CD1c-positive myeloid dendritic cell (primary cell): ENCODE data around the gene GABBR2.
A peak's percentile ranks its signal among the peaks of the same experiment; 100 is the strongest.

Source experiments
- DNase-seq: peaks from one replicate; pipeline ENCODE4 v3.0.0-alpha.2; 2016; ENCODE audit errors: extremely low spot score

GABBR2 gene

DNA sequence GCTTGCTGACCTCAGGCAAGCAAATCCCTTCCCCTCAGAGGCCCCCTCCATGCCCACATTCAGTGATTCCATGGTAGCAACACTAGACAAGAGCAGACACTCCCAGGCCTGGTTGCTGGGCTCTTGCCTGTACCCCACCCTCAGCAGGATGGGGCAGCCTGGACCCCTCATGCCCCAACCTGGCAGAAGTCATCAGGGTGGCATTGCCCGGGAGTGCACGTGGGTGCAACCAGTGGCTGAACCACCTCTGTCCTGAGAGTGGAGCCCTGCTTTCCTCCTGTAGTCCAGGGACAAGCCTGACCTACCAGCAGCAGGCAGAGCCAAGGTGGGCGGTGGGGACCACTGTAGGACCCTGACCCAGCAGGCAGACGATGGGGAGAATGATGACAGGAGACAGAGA lies 387.5 kb downstream of the GABBR2 start:
- no peak for DNase-seq

DNA sequence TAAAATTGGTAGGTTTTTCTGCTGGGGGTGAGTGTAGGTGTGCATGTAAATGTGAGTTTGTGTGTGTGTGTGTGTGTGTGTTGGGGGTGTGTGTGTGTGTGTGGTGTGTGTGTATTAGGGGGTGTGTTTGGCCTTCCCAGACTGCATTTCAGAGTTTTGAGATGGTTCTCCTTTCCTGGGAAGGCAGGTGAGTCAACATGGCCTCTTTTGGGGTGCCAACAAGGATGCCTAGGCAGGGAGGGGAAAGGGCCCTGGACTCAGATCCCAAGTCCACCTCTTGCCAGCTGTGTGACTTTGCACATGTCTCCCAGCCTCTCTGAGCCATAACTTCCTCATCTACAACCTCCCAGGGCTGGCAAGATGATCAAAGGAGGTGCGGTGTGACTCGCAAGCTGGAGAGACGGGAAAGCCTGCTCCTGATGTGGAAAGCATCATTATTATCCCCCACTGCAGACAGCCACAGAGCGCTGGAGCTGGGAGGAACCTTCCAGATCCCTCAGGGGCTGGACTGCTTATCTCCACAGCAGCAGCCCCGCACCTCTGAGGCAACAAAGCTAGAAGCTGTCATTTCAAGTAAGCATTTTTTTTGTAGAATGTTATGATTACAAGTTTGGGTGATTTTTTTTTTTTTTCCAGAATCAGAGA lies 389.8 kb downstream of the GABBR2 start:
- DNase-seq: no peak

DNA sequence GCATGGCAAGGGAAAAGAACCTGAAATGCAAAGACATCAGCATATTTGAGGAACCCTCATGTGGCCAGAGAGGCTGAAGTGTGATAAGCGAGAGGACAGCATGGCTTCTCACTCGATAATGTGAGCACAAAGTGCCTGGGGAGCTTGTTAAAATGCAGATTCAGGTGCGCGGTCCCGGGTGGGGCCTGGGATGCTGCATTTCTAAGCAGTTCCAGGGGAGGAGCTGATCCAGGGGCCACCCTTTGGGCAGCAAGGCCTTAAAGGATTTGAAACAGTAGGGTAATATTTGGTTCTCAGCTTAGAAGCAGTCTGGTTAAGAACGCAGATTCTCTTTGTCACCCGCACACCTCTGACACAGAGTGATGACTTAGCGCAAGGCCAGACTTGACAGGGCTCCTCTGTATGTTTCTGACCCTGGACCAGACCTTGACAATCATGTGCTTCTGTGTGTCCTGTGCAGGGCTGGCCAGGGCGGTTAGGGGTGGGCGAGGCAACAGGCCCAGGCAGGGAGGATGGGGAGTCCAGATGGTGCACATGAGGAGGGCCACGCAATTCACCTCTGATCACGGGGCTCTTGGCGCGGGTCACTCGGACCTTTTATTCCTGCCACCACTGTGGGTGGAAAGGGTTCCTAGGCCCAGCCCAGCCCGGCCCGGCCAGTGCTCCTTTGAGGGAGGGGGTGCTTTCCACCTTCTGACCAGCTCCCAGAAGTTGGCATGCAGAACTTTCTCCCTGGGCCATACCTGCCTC lies 390.5 kb downstream of the GABBR2 start:
- DNase-seq: no peak

DNA sequence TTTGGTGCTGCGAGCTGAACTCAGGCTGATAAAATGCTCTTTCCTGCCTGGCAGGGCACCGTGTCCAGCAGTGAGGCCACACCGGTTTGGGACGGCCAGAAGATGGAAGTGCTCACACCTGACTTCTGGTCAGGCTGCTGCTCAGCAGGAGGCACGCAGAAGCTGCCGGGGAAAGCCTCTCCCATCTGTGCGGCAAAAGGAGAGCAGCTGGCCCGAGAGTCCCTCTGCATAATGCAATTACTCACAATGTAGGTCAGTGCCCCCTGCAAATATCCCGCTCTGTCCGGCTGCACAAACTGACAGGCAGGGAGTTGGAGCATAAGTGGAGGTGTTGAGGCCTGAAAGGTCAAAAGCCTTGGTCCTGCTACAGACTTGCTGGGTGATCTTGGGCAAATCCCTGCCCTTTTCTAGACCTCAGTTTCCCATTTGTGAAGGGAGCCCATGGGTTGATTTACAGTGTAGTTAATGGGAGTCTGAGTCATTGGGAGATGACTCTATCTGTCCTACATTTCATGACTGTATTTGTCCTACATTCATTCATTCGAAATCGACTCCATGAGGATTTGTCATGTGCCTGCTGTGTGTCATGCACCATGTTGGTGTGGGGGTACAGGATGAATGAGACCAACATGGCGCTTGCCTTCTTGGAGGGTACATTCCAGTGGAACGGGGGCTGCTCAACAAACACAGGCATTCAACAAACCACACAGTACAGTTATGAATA lies 391.4 kb downstream of the GABBR2 start:
- no peak for DNase-seq

DNA sequence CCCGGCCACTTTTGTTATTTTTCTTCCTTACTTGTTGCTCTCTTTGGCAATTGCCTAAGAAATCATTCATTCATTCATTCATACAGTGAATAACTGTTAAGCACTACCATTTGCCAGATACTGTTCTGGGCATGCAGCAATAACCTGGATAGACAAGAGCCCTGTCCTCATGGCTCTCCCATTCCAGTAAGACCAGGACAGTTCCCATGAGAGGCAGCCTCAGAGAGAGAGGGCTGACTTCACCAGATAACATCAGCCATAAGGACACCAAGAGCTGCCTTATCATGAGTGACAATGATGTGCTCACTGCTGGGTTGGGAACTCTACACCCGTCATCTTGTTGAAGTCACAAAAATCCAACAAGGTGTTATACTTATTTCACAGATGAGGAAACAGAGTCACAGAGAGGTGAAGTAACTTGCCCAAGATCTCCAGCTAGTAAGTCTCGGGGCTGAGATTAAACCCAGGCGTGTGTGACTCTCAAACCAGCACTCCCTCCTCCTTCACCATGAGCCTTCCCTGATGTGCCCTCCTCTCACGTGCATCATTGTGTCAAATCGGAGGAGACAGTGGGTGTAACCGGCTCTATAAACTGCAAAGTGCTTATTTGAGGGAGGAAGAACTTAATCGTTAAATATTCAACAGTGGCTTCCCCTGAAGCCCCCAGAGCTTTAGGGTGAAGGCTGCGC lies 392.1 kb downstream of the GABBR2 start:
- no peak for DNase-seq

DNA sequence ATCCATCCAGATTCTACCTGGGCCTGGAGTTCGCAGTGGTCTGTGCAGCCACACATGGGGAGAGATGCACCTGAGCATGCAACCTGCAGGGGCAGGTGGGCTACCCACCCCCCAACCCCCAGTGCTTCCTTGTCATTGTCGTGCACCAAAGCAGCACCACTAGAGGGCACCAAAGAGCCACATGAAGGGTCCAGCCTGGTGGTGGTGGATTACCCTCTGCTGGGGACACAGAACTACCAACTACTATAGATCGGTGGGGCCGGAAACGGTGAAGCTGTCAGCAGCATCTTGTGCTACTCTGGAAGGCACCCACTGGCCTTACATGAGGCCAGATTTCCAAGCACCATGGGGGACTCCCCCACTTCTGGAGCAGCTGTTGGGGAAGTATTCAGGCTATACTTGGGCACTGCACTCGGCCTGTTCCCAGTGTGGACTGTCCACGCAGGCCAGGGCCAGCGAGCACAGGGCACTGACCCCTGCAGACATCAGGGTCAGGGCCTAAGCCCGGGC lies 393.1 kb downstream of the GABBR2 start:
- DNase-seq: peak; percentile 74

DNA sequence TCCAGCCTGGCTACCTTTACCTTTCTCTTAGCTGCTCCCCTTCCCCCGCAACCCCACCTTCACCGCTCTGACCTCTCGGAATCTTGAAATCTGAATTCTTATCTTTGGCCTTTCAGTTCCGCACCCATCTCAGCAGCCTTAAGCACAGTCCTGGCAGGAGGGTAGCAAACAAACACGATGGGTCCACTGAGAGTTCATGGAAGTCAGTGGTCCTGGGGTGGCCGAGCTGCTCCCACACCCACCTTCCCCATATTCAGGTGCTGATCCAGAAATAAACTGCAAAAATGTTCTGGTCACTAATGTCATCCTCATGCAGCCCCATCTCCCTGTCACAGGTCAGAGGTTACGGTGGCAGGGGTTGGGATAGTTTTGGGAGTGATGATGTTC lies 393.7 kb downstream of the GABBR2 start:
- no peak for DNase-seq

DNA sequence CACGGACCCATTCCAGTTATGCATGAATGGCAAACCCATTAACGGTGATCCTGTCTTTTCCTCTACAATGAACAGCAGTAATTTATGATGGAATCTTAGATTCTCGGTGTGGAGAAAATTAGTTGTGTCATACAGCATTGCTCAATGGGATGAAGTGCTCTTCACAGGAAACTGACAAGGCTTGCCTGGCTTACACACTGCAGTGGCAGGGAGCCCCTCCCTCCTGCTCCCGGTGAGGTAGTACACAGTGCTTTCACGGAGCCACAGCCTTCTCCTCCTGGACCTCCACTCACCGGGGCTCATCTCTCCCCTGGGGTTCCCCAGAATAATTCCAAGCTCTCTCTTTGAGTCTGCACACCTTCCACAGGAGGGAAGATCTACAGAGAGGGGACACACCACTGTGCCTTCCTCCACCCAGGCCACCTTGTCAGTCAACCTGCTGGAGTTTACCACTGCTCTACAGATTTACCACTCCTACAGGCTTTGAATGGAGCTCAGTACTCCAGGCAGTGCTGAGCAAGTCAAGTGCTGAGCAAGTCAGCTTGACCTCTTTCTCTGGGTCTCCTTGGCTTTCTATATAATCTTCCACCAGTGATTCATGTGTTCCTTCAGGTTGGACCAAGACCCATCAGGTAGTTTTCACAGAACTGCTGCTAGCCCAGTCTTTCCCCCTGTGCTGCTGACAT lies 394.2 kb downstream of the GABBR2 start:
- no peak for DNase-seq

DNA sequence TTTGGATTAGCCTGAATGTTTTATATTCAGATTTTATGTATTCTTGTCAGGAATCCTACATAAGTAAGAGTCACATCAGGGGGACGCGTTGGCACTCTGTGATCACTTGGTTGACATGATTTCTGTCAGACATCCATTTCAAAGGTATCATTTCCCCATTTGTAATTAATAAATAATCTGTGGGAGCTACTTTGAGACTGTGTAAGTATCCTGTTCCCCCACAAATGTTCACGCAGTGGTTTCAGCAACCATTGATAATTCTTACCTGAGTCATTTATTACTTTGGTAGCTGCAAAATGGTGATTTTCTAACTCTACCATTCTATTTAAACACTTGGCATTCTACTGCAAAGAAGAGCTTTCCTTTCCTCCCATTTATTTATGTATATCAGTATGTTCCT lies 396.4 kb downstream of the GABBR2 start:
- no peak for DNase-seq

DNA sequence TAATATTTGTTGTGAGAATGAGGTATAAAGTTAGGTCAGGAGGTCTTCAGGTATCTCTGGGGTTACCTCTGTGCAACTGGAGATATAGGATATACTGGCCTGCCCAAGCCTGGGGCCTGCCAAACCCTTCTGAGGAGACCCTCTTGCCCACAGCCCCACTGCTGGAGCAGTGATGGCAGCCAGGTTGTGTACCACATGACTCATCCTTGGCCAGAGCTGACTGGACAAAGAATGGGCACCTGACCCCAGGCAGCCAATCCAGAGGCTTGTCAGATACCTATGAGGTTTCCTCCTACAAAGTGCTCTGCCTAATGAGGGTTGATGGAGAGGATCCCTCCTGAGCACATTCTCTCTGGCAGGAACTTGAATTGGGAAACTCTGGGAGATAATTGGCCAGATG lies 397.2 kb downstream of the GABBR2 start:
- DNase-seq: no peak

DNA sequence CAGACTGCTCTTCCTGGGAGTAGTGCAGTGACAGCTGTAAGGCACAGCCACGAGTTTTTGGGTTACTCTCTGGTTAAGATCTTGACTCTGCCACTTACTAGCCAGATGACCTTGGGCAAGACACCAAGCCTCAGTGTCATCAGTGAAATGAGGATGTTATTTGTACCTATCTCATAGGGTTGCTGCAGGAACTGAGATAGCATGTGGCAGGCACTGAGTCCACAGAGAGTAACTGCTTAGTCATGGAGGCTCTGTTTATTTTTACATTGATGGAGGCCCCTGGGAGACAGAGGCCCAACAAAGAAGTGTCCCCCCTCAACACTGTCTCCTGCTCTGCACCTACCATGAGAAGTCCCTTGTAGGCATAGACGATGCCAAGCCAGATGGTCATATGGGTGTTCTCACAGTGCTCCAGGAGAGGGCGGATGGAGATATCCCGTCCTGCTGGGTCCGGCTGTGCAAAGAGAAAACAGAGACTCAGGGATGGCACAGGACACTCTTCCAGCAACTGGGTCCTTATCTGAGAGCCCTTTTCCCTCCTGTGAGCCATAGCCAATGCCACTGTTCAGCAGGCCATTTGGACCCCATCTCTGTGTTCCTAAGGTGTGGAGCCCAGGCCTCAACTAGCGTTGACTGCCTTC lies 397.9 kb downstream of the GABBR2 start:
- DNase-seq: no peak

DNA sequence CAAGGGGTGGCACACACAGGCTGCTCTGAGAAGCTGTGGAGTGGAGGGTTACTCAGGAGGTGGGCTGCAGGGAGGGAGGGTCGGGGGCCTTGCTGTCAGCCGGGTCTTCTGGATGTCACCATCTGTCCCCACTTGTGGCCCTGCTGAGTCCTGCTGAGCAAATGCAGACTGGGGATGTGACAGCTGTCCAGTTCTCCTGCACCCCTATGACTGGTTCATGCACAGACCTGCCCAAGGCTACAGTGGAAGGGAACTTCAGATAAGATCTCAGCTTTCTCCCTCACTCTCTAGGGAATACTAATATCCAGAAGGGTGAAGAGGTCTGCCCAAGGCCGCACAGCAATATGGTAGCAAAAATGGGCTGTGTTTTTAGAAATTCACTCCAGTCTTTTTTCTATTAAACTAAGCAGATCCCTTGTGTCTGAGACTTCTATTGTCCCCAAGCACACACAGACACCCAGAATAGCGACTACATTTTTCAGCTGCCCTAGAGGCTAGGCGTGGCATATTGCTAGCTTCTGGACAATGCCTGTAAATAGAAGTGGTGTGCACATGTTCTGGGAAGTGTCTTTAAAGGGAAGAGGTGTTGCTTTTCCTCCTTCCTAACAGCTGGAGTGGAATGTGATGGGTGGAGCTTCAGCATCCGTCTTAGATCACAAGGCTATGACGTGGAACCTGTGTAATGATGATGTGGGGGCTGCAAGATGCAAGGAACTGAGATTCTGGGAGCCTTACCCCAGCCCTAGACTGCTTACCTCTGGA lies 402.2 kb downstream of the GABBR2 start:
- no peak for DNase-seq

DNA sequence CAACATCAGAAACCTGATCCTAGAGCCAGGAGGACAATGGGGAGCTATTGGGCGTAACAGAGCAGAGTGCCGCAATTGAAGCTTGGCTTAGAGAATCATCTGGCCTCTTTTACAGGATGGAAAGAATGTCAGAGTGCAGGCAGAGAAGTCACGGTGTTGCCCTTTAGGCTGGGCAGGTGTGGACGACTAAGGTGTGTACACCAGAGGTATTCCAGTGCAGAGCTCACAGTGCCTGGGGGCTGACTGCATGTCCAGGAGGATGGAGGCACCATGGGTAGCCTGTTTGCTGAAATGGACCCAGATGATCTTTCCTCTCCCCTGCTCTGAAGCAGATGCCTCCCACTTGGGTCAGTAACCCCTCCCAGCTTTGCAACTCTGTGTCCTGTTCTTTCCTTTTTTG lies 404.4 kb downstream of the GABBR2 start:
- no peak for DNase-seq

DNA sequence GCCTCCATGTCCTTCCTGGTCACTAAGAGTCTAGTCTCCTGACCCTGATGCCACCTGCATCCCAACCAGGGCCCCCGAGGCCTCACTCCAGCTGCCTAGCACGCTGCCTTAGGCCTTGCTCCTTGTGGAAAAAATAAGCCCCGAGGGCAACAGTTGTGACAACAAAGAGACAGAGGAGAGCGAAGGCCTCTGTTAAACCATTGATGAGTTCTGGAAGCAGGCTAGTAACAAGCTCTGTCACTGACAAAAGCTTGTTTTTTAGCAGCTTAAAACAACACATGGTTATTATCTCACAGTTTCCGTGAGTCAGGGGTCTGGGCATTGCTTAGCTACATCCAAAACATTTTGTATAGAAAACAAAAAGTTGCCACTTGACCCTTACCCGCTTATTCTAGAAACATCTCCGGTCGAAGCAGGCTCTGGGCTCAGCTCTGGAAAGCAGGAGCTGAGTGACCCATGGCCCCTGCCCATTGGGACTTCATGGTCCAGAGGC lies 405.1 kb downstream of the GABBR2 start:
- no peak for DNase-seq

DNA sequence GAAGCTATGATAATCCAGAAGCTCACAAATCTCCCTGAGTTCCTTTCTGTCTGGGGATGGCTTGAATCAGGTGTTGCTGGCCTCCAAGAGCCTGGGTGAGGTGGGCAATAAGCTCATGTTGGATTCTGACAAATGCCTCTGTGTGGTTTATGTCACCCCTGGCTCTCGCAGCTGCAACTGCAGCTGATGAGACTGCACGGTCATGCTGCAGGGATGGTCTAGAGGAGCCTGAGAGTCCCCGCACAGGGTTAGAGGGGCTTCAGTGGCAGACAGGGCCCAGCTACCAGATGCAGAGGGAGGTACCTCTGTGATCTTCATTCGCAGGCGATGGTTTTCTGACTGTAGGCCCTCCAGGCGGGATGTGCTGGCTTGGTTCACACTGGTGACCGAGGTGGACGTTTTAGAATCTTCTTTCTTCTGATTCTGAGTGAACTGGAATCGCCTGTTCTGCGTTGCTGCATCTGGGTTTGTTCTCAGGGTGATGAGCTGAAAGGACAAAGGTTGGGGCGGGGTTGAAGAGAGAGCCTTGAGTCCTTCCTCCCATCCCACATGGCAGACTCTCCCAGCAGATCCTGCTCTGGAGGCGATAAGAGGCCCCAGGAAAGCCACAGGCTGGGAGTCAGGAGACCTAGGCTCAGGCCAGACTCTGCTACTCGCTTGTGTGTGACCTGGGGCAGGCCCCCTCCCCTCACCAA lies 405.6 kb downstream of the GABBR2 start:
- DNase-seq: no peak

DNA sequence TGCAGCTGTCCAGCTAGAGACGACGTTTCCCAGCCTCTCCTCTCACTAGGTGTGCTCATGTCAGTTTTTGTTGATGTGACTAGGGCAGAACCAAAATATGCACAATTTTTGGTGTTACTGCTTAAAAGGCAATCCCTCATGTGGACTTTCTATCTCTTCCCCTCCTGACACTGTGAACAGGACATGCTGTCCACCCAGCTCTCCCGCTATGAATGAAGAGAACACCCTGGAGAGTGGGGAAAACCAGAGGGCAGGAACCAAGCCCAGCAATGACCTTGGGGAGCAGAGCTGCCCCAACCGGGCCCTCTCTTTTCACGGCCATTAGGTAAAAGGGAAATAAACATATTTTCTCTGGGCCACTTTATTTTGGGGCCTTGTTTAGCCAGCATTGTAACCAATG lies 406.6 kb downstream of the GABBR2 start:
- no peak for DNase-seq

DNA sequence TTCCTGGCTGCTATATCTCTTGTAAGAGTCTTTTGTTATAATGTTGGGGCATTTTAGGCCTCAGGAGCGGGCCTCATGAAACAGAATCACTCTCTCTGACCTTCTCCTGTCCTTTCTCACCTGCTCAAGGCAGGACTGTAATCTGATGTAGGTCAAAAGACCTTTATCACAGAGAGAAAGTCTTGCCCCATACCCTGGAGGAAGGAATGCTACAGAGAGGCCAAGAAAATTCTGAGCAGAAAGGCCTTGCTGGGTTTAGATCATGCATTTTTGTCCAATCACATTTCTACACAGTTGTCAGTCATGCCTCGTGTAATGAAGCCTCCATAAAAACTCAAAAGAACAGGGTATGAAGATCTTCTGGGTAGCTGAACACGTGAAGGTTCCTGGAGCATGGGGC lies 408.1 kb downstream of the GABBR2 start:
- no peak for DNase-seq

DNA sequence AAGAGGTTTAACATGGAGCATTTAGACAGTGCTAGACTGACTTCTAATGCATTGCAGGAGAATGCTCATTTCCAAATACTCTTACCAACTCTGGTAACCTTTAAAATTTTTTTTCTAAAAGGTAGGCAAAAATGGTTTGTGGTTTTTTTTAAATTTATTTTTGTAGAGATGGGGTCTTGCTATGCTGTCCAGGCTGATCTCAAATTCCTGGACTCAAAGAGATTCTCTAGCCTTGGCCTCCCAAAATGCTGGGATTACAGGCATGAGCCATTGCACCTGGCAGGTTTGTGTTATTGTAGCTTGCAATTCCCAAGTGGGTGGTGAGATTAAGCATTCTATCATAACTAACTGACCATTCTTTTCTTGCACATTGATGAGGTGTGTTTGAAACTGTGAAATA lies 410.3 kb downstream of the GABBR2 start:
- no peak for DNase-seq

DNA sequence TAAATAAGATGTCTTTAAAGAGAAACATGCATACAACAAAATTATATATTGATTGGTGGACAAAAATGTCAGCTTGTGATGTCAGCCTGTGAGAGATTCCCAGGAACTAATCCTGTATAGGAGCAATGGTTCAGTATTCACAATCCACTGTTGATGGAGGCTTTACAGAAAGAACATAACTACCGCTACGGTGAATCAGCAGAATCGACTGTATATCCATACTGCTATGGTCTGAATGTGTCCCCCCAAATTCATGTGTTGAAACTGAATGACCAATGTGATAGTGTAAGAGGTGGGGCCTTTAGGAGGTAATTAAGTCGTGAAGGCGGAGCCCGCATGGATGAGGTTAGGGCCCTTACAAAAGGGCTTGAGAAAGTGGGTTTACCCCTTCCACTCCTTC lies 412.9 kb downstream of the GABBR2 start:
- no peak for DNase-seq

DNA sequence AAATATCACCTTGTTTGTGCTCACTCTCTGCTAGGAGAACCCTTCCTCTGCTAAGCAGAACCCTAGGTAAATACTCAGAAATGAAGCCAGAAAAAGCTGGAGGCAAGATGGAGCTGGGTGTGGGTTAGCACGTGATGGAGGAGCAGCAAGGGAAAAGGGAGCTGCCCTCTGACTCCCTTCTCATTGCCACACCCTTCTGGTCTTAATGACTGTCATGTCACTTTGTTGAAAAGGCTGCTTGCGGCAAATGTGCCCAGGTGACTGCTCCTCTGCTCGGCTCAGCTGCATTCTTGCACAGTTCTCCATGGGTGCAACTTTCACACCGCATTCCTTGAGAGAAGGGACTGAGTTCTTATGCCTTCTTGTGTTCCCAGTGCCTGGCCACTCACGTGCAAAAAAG lies 416.9 kb downstream of the GABBR2 start:
- no peak for DNase-seq
